PC-3 (cell line): Measurements from ENCODE around the gene CDK2AP2. TPM values are rescaled to one million over a fixed set of nuclear protein-coding genes. Genes with fewer than 3 reads are reported as not detected.

Experiments used
- ATAC-seq: fragments of 200-7000 bp; cut with Tn5 transposase; 2 replicates; pipeline ENCODE4 v1.9.1; 2020; ENCODE audit warnings: mild to moderate bottlenecking, moderate library complexity
- BruUV-seq: library from RNA; stranded (reverse); fragments of 400-500 nt; replicated peaks from 2 replicates; lab custom pipeline; 2021; lab: Mats Ljungman, UMichigan
- CTCF ChIA-PET: fragments of 300-600 bp; sonication (Branson Sonifier 250); formaldehyde crosslinking; loops from one replicate; lab custom pipeline; 2022; ENCODE audit warnings: antibody characterized with exemption; lab: Charles Lee
- POLR2A ChIA-PET: fragments of 300-600 bp; sonication (Branson Sonifier 250); formaldehyde crosslinking; loops from one replicate; lab custom pipeline; 2022; ENCODE audit warnings: antibody characterized with exemption; ENCODE audit not compliant: unreplicated experiment; lab: Charles Lee
- DNase-seq: peaks from one replicate; pipeline ENCODE4 v3.0.0-alpha.2; 2015
- H2AFZ ChIP-seq: fragments of 300-600 bp; sonication (generic); 2 replicates; pipeline ENCODE4 v1.6.0; 2016; ENCODE audit warnings: antibody characterized with exemption, low read length
- H3F3A ChIP-seq: fragments of 300-600 bp; sonication (generic); one replicate; pipeline ENCODE4 v1.6.0; 2017; ENCODE audit warnings: antibody characterized with exemption, low read length, control low read depth, mild to moderate bottlenecking; ENCODE audit not compliant: unreplicated experiment
- H3K27ac ChIP-seq: fragments of 300-600 bp; sonication (generic); 2 replicates; pipeline ENCODE4 v1.5.1; 2016; ENCODE audit warnings: mild to moderate bottlenecking, low read length
- H3K27me3 ChIP-seq: fragments of 300-600 bp; sonication (generic); 2 replicates; pipeline ENCODE4 v1.6.1; 2016; ENCODE audit warnings: low read length, mixed read lengths
- H3K36me3 ChIP-seq: fragments of 300-600 bp; sonication (generic); 2 replicates; pipeline ENCODE4 v1.6.1; 2016; ENCODE audit warnings: low read depth, mixed run types, low read length, mixed read lengths
- H3K4me1 ChIP-seq: fragments of 300-600 bp; sonication (generic); 2 replicates; pipeline ENCODE4 v1.5.1; 2016; ENCODE audit warnings: low read length; ENCODE audit not compliant: insufficient read depth
- H3K4me2 ChIP-seq: fragments of 300-600 bp; sonication (generic); 2 replicates; pipeline ENCODE4 v1.6.0; 2016; ENCODE audit warnings: low read length
- H3K4me3 ChIP-seq: fragments of 300-600 bp; sonication (generic); 2 replicates; pipeline ENCODE4 v1.5.1; 2016; ENCODE audit warnings: mild to moderate bottlenecking, low read length, mixed read lengths
- H3K79me2 ChIP-seq: fragments of 300-600 bp; sonication (generic); 2 replicates; pipeline ENCODE4 v1.6.1; 2017; ENCODE audit warnings: low read length, mixed read lengths
- H3K9ac ChIP-seq: fragments of 300-600 bp; sonication (generic); 2 replicates; pipeline ENCODE4 v1.6.0; 2016; ENCODE audit warnings: mild to moderate bottlenecking, low read length
- H3K9me2 ChIP-seq: fragments of 300-600 bp; sonication (generic); replicated peaks from 2 replicates; pipeline ENCODE4 v1.6.1; 2016; ENCODE audit warnings: mixed run types, low read length, mixed read lengths
- H3K9me3 ChIP-seq: fragments of 300-600 bp; sonication (generic); 2 replicates; pipeline ENCODE4 v1.6.1; 2016; ENCODE audit warnings: low read length, mixed read lengths
- H4K20me1 ChIP-seq: fragments of 300-600 bp; sonication (generic); 2 replicates; pipeline ENCODE4 v1.6.1; 2016; ENCODE audit warnings: low read length, mixed read lengths
- CTCF ChIP-seq: fragments of 300-600 bp; sonication (generic); conservative IDR thresholded peaks from 2 replicates; pipeline ENCODE4 v1.5.1; 2017; ENCODE audit warnings: antibody characterized with exemption, low read depth, mild to moderate bottlenecking, low read length
- EZH2 ChIP-seq: fragments of 300-600 bp; sonication (generic); IDR thresholded peaks from one replicate; pipeline ENCODE4 v1.6.1; 2017; ENCODE audit warnings: antibody characterized with exemption, mild to moderate bottlenecking, low read length; ENCODE audit not compliant: unreplicated experiment
- EZH2phosphoT487 ChIP-seq: fragments of 300-600 bp; sonication (generic); IDR thresholded peaks from 2 replicates; pipeline ENCODE4 v1.6.1; 2018; ENCODE audit warnings: mild to moderate bottlenecking, antibody characterized with exemption, low read length, borderline replicate concordance
- intact Hi-C: fragments of 100-400 bp; cut with micrococcal nuclease; formaldehyde crosslinking; loops from 2 replicates; pipeline ENCODE4 v1.9.0; 2023
- total RNA-seq: library from RNA; depleted of rRNA; stranded (reverse); fragments of >200 nt; gene quantifications from 2 replicates; pipeline ENCODE4 v1.2.3, GENCODE V29; 2014

Gene CDK2AP2
- total RNA-seq, 1 experiment from 2014 or later, result 87.4 TPM

DNA sequence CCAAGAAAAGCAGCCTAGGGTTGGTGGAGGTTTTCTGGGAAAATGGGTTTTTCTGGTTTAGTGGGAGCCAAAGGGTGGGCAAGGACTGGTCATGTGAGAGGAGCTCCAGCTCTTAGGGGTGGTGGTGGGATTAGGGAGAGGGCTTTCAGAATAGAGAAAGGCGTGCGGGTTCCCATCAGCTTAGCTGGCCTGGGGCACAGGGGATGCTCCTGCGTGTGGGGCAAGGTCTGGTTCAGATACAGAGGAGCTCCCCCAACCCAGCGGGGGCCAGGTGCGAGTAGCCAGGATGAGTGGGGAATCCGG, 39.6 kb downstream of the CDK2AP2 start:
- Histone ChIP-seq H3K79me2 (peaks cover 28% of the 10 kb centered on the region), H2AFZ (peak overlapping the region; percentile 59; the same call in 1 of the 2 replicates), H3K9ac (peak overlapping the region; percentile 98), H4K20me1 (no peaks in the 10 kb centered on the region), H3F3A (peaks cover 10% of the 10 kb centered on the region), H3K9me2 (no peaks in the 10 kb centered on the region), H3K4me3 (peak overlapping the region; percentile 85), H3K9me3 (no peaks in the 10 kb centered on the region), H3K36me3 (no peaks in the 10 kb centered on the region), H3K4me2 (peak overlapping the region; percentile 99), H3K4me1 (peaks cover 38% of the 10 kb centered on the region), H3K27me3 (no peaks in the 10 kb centered on the region), H3K27ac (peak overlapping the region; percentile 90)
- intact Hi-C loops, result loop anchor here (1.0 to 5.0 kb wide), 2 partner anchors 41 to 67 kb away; partner anchors contain the start of genes PPP1CA and RPS6KB2
- POLR2A ChIA-PET, result no interaction called here
- no peak for ATAC-seq
- no peak for TF ChIP-seq EZH2
- TF ChIP-seq CTCF, result no peak
- TF ChIP-seq EZH2phosphoT487, result no peak
- CTCF ChIA-PET, result interaction anchor here (0.7 to 2.0 kb wide), 2 partner anchors 67 to 117 kb away, joined by 3 to 15 read pairs; partner anchors contain the start of gene PPP1CA
- TSS peak; percentile 22 for BruUV-seq
- no peak for DNase-seq

- H3K27ac ChIP-seq, result peak overlapping the region; percentile 90
- H3K4me3 ChIP-seq, result peak overlapping the region; percentile 85
- no peak overlapping the region for H2AFZ ChIP-seq
- H3K4me1 ChIP-seq, result peaks cover 41% of the 10 kb centered on the region
- peaks cover 13% of the 10 kb centered on the region for H3F3A ChIP-seq
- H3K79me2 ChIP-seq, result peaks cover 28% of the 10 kb centered on the region
- H3K9me2 ChIP-seq, result no peaks in the 10 kb centered on the region
- no peak for TF ChIP-seq CTCF
- no peak for TF ChIP-seq EZH2phosphoT487
- TF ChIP-seq EZH2, result no peak
- POLR2A ChIA-PET, result no interaction called here
- H3K4me2 ChIP-seq, result peak overlapping the region; percentile 99
- intact Hi-C loops, result loop anchor here (1.0 to 5.0 kb wide), 2 partner anchors 41 to 67 kb away; partner anchors contain the start of genes PPP1CA and RPS6KB2
- no peaks in the 10 kb centered on the region for H3K27me3 ChIP-seq
- peak; percentile 9 for ATAC-seq
- H4K20me1 ChIP-seq, result no peaks in the 10 kb centered on the region
- BruUV-seq, result no TSS peak
- no peaks in the 10 kb centered on the region for H3K9me3 ChIP-seq
- CTCF ChIA-PET, result interaction anchor here (0.7 to 2.0 kb wide), 2 partner anchors 67 to 117 kb away, joined by 3 to 15 read pairs; partner anchors contain the start of gene PPP1CA
- H3K9ac ChIP-seq, result peak overlapping the region; percentile 98
- DNase-seq, result peak; percentile 97
- no peaks in the 10 kb centered on the region for H3K36me3 ChIP-seq
These were observed 39.9 kb downstream of the CDK2AP2 start for GRCh38 chr11:67468056-67468455.
